CD4-positive, alpha-beta T cell treated with Interleukin-1 beta for 1 hour (primary cell): ENCODE data around the gene OR2D2.
A peak's percentile ranks its signal among the peaks of the same experiment; 100 is the strongest.
"Not testable (repeated sequence)": the region's sequence is repeated elsewhere in the genome, so short reads cannot be mapped to it uniquely, and the experiment has no call there.

ENCODE experiments used
- DNase-seq, 2 donors: peaks; one replicate each; pipeline ENCODE4 v3.0.0-alpha.2; 2020 to 2022

Gene OR2D2, protein sequence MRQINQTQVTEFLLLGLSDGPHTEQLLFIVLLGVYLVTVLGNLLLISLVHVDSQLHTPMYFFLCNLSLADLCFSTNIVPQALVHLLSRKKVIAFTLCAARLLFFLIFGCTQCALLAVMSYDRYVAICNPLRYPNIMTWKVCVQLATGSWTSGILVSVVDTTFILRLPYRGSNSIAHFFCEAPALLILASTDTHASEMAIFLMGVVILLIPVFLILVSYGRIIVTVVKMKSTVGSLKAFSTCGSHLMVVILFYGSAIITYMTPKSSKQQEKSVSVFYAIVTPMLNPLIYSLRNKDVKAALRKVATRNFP

DNA sequence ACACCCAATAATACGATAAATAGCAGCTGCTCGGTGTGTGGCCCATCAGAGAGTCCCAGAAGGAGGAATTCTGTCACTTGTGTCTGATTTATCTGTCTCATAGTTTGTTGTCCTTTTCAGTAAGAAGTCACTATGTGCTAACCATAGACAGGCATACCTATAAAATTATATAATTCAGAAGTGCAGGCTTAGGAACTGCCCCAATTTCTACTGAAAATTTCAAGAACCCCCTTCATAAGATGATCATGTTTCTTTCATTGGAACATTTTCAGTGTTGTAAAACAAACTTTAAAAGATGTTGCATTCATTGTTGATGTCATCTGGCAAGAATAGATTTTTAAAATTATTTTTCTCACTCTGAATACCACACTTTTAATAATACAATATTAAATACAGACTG lies at the start of gene OR2D2:
Gene OR2D2, minus strand, starts transcription at position 101 of the 400 bp plus-strand sequence. Its CDS starts 0 bp downstream, at position 101.
- no peak for DNase-seq

DNA sequence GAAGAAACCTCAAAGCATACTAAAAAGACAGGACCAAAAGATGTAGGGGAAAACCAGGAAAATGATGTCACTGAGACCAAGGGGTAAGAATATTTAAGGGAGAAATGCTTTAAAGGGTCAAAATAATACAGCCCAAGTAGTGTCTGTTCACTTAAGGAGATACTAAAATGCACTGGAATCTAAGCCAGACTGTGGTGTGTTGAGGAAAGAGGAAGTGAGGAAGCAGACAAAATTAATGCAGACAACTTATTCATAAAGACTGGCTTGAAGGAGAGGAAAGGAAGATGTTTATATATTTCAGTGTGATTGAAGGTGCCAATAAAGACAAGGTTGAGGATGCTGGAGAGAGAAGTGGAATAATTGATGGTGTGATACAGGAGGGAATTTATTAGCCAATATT lies 49.7 kb upstream of the OR2D2 start:
- no peak for DNase-seq

DNA sequence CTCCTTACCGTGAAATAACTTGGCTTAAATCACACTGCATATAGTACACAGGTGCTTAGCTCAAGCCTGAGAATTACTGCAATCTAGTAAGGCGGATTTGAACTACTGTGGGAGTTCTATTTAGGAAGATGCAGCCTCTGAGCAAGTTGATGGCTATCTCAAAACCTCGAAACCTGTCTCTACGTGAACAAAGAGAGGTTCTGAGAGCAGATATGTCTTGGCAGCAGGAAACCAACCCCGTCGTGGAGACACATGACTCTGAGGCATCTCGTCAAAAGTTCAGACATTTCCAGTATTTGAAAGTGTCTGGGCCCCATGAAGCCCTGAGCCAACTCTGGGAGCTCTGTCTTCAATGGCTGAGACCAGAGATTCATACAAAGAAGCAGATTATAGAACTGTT lies 39.8 kb upstream of the OR2D2 start:
- DNase-seq = no peak

DNA sequence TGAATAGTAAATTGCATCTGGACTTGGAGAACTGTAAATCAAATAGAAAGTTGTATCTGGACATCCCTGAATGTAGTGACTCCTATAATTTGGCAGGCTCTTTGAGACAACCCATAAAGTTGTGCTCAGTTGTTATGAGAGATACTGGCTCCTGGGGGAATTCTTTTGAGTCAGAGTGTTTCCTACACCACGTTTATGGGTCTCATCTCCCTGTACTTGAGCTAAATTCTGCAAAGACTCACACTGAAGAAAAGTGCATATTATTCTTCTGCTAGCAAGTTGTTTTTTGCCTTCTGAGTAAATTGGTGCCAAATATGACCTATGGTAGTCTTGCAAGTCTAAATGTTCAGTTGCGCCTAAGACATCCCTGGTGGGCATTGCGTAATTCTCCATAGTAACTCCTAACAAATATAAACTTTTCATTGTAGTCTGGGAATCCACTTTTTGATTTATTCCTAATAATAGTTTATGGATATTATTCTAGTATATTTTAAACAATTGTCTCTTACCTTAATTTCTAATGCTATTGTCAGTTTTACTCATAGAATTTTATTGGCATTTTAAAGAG lies 38.9 kb upstream of the OR2D2 start:
- DNase-seq = no peak

DNA sequence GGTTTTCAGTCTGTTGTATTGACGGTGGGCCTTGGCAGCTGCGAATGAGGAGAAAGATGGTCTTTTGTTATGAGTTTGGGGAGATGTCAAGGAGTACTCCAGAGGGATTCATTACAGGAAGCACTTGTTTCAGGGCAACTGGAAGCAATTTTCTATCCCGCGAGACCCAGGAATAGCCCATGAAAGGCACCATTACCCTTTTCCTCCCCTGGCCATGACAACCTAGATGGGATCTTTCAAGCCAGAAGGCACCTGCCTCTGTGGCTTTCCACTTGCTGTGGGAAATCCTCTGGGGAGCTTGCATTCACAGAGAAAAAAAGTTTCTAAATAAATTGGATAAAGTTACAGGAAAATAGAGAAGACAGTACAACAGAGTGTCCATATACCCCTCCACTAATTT lies 36.6 kb upstream of the OR2D2 start:
- no peak for DNase-seq

DNA sequence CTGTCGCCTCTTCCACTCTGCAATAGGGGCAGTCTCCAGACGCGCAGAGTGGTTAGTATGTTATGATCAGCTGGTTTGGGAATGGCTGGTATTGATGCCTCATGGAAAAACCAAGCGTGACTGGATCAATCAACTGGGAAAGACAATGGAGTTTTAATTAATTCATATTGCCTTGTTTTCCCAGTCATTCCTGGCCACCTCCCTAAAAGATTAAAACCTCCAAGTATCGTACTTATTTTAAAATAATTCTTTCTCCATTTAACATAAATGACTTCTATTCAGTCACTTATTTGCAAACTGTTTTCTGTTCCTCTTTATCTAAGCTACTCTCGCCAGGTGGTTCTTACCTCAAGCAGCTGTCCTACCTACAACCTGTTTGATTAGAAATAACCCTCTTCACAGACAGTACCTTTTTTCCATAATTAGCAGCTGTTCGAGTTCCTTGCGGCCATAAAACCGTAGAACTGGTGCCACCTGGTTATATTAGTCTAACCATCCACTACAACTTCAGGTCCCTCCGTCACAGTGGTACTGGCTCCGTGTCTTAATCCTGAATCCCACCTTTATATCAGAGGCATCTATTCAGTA lies 34.8 kb upstream of the OR2D2 start:
- peak in 1 of 2 donors; percentile 0 for DNase-seq

DNA sequence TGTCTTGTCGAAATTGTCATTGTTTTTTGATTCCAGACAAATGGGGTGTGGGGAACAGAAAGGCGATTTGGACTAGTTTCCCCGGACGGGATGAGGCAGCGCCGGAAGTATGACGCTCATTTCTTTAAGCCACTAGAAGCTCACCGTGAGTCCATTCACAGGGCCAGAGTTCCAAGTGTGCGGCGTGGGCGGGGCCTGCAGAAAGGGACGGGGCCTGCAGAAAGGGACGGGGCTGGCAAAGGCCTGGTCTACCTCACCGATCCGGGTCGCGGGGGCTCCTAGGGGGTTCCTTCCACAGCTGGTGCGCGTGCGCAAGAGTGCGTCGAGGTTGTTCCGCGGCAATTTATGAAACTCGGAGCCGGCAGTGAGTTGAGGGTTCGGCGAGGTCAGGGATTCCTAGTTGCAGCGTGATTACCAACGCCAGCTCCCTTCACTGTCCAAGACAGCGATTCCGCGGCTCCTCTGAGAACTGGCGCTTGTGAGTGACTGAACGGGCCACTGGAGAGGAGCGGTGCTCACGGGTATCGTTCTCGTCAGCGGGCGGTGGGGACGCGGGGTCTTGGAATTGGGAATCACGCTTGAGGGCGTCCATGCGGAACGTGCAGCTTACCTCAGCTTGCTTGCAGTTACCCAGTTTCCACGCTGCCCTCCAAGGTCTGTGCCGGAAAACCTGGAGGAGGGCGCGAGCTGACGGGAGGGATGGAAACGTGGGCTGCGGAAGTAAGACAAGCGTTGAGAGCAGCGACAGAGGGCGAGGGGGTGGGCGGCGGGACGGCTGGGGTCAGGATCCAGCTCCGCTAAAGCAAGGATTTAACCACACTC lies 34.1 kb upstream of the OR2D2 start, which contains the start of gene ZNF215:
Gene ZNF215, plus strand, starts transcription at position 219 of the 822 bp plus-strand sequence. CDS start 5,847 bp downstream, outside the sequence.
- DNase-seq = peak in 1 of 2 donors; percentile 59

DNA sequence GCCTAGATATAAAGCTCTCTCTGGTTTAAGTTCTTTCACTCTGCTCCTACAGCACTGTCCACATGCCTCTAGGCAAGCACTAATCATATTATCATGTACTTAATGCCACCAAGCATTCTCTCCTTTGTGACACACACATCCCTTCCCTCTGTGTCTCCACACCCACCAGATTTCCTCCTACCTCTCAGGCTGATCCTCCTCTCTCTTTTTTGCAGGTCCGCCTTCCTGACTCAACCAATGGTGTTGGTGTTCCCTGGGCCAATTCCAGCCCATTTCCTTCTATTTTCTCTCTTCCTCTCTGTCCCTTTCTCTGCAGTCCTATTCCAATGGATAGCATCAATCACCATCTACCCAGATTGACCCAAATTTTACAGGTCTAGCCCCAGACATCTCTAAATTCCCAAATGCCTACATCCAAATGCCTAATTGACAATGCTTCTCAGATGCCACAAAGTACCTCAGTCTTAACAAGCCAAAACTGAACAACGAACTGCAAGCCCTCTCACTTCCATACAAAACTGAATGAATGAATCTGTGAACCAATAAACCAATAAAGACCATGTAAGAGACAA lies 33.4 kb upstream of the OR2D2 start:
- no peak for DNase-seq

DNA sequence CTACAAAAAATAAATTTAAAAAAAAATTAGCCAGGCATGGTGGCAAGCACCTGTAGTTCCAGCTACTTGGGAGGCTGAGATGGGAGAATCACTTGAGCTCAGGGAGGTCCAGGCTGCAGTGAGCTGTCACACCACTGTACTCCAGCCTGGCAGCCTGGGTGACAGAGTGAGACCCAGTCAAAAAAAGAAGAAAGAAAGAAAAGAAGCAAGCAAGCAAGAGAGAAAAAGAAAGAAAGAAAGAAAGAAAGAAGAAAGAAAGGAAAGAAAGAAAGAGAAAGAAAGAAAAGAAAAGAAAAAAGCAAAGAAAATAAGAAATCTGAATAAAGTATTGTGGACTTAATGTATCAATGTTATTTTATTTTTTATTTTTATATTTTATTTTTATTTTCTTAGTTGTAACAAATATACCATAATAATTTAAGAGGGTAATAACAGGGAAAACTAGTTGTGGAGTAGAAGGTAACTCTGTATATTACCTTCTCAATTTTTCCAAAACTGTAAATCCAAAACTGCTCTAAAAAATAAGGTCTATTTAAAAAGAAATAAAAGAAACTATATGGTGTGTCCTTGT lies 32.8 kb upstream of the OR2D2 start:
- no peak for DNase-seq

DNA sequence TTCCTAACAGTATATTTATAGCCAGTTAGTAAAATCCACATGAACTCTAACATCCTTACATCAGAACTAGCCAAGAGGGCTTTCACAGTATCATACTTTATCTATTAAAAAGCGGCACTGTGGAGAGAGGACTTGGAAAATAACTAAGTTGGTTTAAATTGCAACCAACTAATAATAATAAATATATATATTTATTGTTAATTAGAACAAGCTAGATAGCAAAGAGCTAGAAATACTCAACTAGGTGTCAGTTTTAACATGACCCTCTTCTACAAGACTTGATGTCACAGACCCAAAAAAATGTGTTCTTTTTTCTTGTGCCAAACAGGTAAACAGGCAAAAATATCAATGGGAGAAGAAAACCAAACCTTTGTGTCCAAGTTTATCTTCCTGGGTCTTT lies 28.4 kb upstream of the OR2D2 start, which contains the start of gene OR2D3:
Gene OR2D3, plus strand, starts transcription at position 301 of the 400 bp plus-strand sequence. Its CDS starts 0 bp downstream, at position 301.
- no peak for DNase-seq

DNA sequence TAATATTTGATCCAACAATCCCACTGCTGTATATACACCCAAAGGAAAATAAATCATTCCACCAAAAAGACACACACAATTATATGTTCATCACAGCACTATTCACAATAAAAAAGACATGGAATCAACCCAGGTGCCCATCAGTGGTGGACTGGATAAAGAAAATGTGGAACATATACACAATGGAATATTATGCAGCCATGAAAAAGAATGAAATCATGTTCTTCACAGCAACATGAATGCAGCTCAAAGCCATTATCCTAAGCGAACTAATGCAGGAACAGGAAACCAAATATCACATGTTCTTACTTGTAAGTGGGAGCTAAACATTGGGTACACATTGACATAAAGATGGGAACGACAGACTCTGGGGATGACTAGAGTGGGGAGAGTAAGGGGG lies 27.4 kb upstream of the OR2D2 start:
- DNase-seq = no peak

DNA sequence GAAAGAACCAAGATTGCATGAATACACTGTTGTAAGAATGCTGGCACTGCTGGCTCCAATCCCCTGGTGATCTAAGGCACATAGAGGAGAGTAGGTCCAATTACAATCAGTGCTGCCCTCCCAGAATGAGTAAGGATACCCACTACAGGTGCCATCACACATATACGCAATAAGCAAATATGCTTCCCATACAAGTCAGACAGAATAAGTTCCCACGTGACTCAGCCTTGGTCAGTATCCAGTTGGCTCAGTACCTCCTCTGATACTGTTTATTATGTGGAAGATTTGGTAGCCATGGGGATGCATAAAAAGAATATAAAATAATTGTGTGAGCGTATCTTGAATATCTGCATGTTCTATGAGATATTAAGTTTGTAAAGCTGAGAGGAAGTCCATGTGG lies 19.6 kb upstream of the OR2D2 start:
- no peak for DNase-seq

DNA sequence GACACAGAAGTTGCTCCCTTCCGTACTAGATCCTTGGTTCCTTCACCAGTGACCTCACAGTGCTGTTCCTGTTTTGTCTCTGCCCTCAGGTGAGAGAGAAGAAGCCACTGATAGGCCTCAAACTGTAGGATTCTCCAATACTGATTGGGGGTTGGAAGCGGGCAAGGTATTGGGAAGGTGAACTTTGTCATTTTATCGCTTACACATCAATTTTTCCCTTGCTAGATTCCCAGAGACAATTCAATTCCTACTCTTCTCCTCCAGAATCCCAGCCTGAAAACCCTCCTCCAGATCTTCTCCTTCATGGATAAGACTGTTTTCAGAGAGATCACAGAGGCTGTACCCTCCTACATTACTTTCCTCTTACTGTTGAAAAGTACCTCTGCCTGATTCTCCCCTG lies 19.1 kb upstream of the OR2D2 start:
- no peak for DNase-seq

DNA sequence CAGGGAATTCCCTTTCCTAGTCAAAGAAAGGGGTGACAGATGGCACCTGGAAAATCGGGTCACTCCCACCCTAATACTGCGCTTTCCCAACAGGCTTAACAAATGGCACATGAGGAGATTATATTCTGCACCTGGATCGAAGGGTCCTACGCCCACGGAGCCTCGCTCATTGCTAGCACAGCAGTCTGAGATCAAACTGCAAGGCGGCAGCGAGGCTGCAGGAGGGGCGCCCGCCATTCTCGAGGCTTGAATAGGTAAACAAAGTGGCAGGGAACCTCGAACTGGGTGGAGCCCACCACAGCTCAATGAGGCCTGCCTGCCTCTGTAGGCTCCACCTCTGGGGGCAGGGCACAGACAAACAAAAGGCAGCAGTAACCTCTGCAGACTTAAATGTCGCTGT lies 12.5 kb upstream of the OR2D2 start:
- DNase-seq = not testable (repeated sequence)

DNA sequence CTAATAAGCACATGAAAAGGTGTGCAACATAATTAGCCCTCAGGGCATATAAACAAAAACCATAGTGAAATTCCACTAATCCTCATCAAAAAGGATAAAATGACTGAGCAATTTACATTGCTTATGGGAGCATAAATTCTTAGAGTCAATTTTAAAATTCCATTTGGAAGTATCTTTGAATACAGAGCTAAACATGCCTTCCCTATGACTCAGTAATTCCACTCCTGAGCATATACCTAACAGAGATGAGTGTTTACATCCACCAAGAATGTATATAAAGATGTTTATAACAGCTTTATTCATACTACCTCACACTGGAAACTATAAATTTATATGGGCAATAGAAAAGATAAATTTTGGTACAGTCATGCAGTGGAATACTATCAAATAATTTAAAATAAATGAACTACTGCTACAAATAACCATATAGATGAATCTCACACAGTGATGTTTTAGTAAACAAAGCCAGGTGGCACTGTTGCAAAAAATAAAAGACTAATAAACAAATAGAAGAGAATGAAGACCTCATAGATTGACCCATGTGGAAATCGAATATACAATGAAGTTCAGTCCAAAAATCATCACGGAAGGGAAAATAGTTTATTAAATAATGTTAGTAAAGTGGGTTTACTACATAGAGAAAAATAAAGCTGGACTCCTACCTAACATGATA lies 8.2 kb upstream of the OR2D2 start:
- no peak for DNase-seq

DNA sequence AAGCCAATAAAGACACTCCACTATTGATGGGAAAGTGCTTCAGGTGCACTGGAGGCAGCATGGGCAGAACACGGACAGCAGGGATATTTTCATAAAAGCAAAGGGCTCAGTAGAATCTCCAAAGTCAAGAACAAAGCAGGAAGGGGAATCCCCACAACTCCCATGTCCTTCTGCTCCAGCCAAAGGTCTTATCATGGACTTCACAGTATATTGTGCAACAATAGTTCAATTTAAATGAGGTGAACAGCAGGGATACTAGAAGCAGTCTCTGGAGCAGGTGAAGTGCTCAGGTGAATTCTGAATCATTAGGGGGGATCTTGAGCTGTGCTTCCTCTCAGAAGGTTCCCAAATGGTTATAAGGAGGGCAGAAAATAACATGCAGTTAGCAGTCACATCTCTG lies 6.6 kb upstream of the OR2D2 start:
- no peak for DNase-seq

DNA sequence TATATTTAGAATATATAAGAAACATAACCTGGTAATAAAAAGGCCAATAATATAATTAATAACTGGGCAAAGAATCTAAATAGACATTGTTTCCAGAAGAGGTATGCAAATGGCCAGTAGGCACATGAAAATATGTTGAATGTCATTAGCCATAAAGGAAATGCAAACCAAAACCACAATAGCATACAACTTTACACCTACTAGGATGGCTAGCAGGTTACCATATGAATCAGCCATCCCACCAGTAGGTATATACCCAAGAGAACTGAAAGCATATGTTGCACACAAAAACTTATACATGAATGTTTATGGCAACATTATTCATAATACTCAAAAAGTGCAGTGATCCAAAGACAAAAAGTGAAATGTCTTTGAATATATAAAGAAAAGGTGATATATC lies 2.7 kb upstream of the OR2D2 start:
- DNase-seq = no peak

DNA sequence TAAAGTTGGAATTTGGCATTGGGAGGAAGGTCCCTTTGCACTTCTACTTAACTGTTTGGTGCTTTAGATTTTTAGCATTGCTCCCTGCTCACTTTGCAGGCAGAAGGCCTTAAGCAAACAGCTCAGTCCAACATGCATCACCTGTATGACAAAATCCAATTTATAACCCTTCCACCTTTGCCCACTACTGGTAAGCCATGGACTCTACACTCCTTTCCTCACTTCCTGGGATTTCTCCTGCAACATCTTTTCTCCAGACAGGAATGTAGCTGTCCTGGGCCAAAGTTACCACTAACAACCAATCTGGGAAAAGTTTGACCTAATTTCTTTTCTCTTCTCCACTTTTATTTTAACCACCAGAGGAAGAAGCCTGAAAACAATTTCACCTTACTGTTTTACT lies 1.8 kb upstream of the OR2D2 start:
- no peak for DNase-seq

DNA sequence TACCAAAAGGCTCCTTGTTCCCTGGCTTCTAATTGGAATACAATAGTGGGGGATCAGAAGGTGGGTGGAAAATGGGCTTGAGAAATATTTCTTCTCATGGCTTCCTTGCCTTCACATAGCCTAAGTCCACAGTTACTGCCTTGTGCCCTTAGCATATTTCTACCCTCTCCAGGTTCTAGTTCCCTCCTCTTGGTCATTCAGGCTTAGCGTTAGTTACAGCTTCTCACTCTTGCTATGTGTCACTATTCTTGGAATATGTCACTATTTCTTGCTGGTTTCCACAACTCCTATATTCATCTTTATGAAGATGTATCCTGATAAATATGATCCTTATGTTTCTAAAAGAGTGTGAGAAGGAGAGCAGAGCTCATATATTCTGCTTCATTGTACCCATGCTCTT lies 2.5 kb downstream of the OR2D2 start:
- DNase-seq = no peak

DNA sequence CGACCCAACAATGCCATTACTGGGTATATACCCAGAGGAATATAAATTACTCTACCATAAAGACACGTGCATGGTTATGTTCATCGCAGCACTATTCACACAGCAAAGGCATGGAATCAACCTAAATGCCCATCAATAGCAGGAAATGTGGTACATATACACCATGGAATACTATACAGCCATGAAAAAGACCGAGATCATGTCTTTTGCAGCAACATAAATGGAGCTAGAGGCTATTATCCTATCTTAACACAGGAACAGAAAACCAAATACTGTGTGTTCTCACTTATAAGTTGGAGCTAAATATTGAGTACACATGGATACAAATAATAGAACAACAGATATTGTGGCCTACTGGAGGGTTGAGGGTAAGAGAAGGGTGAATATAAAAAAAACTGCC lies 3.5 kb downstream of the OR2D2 start:
- no peak for DNase-seq

DNA sequence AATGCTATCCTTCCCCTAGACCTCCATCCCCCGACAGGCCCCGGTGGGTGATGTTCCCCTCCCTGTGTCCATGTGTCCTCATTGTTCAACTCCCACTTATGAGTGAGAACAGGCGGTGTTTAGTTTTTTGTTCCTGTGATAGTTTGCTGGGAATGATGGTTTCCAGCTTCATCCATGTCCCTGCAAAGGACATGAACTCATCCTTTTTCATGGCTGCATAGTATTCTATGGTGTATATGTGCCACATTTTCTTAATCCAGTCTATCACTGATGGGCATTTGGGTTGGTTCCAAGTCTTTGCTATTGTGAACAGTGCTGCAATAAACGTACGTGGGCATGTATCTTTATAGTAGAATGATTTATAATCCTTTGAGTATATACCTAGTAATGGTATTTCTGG lies 4.6 kb downstream of the OR2D2 start:
- not testable (repeated sequence) for DNase-seq

DNA sequence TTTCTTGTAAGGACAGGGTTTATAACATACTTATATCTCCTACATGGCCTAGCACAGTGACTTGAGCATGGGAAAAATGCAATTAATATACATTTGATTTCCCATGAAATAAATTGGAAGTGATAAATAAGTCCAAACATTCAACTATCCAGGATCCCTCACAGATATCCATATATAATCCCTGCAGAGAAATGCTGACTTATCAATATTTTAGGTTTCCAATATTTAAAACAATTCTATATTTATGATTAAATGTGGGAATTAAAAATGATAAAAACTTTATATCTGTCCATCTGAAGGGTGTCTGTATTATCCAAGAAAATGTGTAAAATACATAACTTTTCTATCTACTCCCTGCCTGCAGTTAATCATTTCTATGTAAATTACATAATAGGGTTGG lies 9.5 kb downstream of the OR2D2 start:
- DNase-seq = no peak
